Measurements from ENCODE around the gene USB1. TPM values are rescaled to one million over a fixed set of nuclear protein-coding genes. Genes with fewer than 3 reads are reported as not detected.

The USB1 gene
- total RNA-seq, 1 experiment from 2014 or later, result 106 TPM

DNA sequence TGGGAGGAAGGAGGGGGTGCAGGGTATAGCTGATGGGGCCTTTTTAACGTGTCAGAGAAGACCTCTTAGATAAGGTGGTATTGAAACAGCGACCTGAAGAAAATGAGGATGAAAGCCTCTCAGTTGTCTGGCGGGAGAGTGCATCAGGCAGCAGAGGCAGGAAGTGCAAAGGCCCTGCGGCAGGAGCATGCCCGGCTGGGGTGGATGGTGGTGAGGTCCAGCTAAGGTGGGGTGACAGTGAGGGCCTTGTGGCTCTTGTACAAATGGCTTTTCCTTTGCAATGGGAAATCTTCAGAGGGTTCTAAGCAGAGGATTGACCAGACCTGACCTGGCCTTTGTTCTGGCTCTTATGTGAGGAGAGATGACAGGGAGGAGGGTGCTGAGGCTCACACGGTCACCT is 35.7 kb downstream of the USB1 start:
- no peak overlapping the region for H3K4me3 ChIP-seq (ENCODE audit: low read depth, low read length, poor library complexity, severe bottlenecking)
- POLR2A ChIA-PET (ENCODE audit: low non-redundant PET), result no interaction called here
- no TSS peak for BruUV-seq (replicated peaks)
- no peak for TF ChIP-seq EZH2 (IDR thresholded peaks at IDR 0.05; ENCODE audit: borderline replicate concordance, low read depth, low read length, poor library complexity, severe bottlenecking)
- TF ChIP-seq, protein P1, sequence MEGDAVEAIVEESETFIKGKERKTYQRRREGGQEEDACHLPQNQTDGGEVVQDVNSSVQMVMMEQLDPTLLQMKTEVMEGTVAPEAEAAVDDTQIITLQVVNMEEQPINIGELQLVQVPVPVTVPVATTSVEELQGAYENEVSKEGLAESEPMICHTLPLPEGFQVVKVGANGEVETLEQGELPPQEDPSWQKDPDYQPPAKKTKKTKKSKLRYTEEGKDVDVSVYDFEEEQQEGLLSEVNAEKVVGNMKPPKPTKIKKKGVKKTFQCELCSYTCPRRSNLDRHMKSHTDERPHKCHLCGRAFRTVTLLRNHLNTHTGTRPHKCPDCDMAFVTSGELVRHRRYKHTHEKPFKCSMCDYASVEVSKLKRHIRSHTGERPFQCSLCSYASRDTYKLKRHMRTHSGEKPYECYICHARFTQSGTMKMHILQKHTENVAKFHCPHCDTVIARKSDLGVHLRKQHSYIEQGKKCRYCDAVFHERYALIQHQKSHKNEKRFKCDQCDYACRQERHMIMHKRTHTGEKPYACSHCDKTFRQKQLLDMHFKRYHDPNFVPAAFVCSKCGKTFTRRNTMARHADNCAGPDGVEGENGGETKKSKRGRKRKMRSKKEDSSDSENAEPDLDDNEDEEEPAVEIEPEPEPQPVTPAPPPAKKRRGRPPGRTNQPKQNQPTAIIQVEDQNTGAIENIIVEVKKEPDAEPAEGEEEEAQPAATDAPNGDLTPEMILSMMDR (conservative IDR thresholded peaks at IDR 0.05; ENCODE audit: low read depth, low read length), result no peak
- no peaks in the 10 kb centered on the region for H3K36me3 ChIP-seq (ENCODE audit: insufficient read depth, low read length, poor library complexity, severe bottlenecking)
- intact Hi-C loops (cut with micrococcal nuclease; ENCODE audit: unreplicated experiment), result no loop called here
- CTCF ChIA-PET, result no interaction called here
- no peak for DNase-seq (ENCODE audit: low spot score)
- H3K27ac ChIP-seq (ENCODE audit: low read depth, low read length, poor library complexity, severe bottlenecking), result no peak overlapping the region
- no peaks in the 10 kb centered on the region for H3K9me3 ChIP-seq (ENCODE audit: low read depth, low read length, poor library complexity, severe bottlenecking)
- H3K27me3 ChIP-seq (replicated peaks; ENCODE audit: insufficient read depth, low read depth, low read length, poor library complexity), result no peaks in the 10 kb centered on the region
- H3K4me1 ChIP-seq (ENCODE audit: insufficient read depth, low read length, poor library complexity, severe bottlenecking), result no peaks in the 10 kb centered on the region

DNA sequence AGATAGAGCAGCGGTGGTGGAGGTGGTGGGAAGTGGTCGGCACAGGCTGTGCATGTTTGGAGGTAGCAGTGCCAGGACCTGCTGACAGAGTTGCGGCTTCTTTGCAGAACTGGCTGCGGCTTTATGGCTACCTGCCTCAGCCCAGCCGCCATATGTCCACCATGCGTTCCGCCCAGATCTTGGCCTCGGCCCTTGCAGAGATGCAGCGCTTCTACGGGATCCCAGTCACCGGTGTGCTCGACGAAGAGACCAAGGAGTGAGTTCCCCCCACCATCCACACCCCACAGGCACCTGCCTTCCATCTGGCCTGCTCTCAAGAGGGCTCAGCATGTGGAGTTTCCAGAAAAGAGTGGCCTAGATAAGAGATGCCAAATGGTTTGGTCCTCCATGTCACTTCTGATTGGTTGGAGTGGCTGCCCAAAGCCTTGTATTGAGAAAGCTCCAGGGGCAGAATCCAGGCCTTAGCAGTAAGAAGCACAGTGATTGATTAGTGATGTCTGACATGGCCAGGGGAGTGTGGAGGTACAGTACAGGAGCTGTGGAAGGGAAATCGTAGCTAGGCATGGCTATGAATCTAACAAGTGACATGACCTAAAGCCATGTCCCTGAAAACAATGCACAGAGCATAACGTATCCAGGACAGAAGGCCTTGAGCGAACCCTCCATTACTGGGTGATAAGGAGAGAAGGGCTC is 36.3 kb downstream of the USB1 start:
- Histone ChIP-seq H3K9me3 (ENCODE audit: low read depth, low read length, poor library complexity, severe bottlenecking) (no peaks in the 10 kb centered on the region), H3K27me3 (replicated peaks; ENCODE audit: insufficient read depth, low read depth, low read length, poor library complexity) (no peaks in the 10 kb centered on the region), H3K27ac (ENCODE audit: low read depth, low read length, poor library complexity, severe bottlenecking) (no peak overlapping the region), H3K36me3 (ENCODE audit: insufficient read depth, low read length, poor library complexity, severe bottlenecking) (no peaks in the 10 kb centered on the region), H3K4me3 (ENCODE audit: low read depth, low read length, poor library complexity, severe bottlenecking) (no peak overlapping the region), H3K4me1 (ENCODE audit: insufficient read depth, low read length, poor library complexity, severe bottlenecking) (no peaks in the 10 kb centered on the region)
- ChIA-PET CTCF (no interaction called here), POLR2A (ENCODE audit: low non-redundant PET) (no interaction called here)
- no TSS peak for BruUV-seq (replicated peaks)
- TF ChIP-seq, protein P1 (conservative IDR thresholded peaks at IDR 0.05; ENCODE audit: low read depth, low read length), result no peak
- no peak for TF ChIP-seq EZH2 (IDR thresholded peaks at IDR 0.05; ENCODE audit: borderline replicate concordance, low read depth, low read length, poor library complexity, severe bottlenecking)
- DNase-seq (ENCODE audit: low spot score), result no peak
- intact Hi-C loops (cut with micrococcal nuclease; ENCODE audit: unreplicated experiment), result no loop called here

DNA sequence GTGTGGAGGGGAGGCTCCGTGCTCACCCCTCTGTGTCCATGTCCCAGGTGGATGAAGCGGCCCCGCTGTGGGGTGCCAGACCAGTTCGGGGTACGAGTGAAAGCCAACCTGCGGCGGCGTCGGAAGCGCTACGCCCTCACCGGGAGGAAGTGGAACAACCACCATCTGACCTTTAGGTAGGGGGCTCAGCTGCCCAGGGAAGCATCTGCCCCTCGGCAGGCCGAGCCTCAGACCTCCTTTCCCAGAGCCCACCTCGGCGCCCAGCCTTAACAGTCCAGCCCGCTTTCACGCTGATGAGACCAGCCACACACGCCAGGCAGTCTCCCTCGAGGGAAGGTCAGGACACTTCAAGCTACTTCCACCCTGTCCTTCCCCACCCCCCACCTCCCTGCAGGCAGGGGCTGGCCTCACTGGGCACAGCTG is 37.0 kb downstream of the USB1 start:
- no TSS peak for BruUV-seq (replicated peaks)
- CTCF ChIA-PET, result no interaction called here
- Histone ChIP-seq H3K4me1 (ENCODE audit: insufficient read depth, low read length, poor library complexity, severe bottlenecking) (no peaks in the 10 kb centered on the region), H3K27me3 (replicated peaks; ENCODE audit: insufficient read depth, low read depth, low read length, poor library complexity) (no peaks in the 10 kb centered on the region), H3K36me3 (ENCODE audit: insufficient read depth, low read length, poor library complexity, severe bottlenecking) (no peaks in the 10 kb centered on the region), H3K4me3 (ENCODE audit: low read depth, low read length, poor library complexity, severe bottlenecking) (no peak overlapping the region), H3K9me3 (ENCODE audit: low read depth, low read length, poor library complexity, severe bottlenecking) (no peaks in the 10 kb centered on the region), H3K27ac (ENCODE audit: low read depth, low read length, poor library complexity, severe bottlenecking) (no peak overlapping the region)
- intact Hi-C loops (cut with micrococcal nuclease; ENCODE audit: unreplicated experiment), result no loop called here
- no peak for DNase-seq (ENCODE audit: low spot score)
- POLR2A ChIA-PET (ENCODE audit: low non-redundant PET), result no interaction called here
- no peak for TF ChIP-seq EZH2 (IDR thresholded peaks at IDR 0.05; ENCODE audit: borderline replicate concordance, low read depth, low read length, poor library complexity, severe bottlenecking)
- TF ChIP-seq, protein P1 (conservative IDR thresholded peaks at IDR 0.05; ENCODE audit: low read depth, low read length), result no peak
